WTC11 (cell line): ENCODE measurements around the gene FBXO3. TPM values are rescaled to one million over a fixed set of nuclear protein-coding genes. Genes with fewer than 3 reads are reported as not detected.

Source experiments
- ATAC-seq: fragments of 200-7000 bp; cut with Tn5 transposase; 2 replicates; pipeline ENCODE4 v1.10.0; 2021; ENCODE audit warnings: mild to moderate bottlenecking, moderate library complexity
- CTCF ChIA-PET: fragments of 300-600 bp; sonication (Branson Sonifier 250); formaldehyde crosslinking; loops from one replicate; lab custom pipeline; 2021; ENCODE audit warnings: antibody characterized with exemption; lab: Charles Lee
- POLR2A ChIA-PET: fragments of 350-600 bp; sonication (Branson Sonifier 250); formaldehyde crosslinking; loops from one replicate; lab custom pipeline; 2021; ENCODE audit warnings: antibody characterized with exemption; lab: Charles Lee
- DNase-seq: peaks from one replicate; pipeline ENCODE4 v3.0.0; 2021; ENCODE audit warnings: low spot score
- H3K27ac Mint-ChIP-seq: 2 replicates; pipeline ENCODE4 v1.8.0; 2021; ENCODE audit warnings: mixed read lengths
- H3K27me3 Mint-ChIP-seq: 2 replicates; pipeline ENCODE4 v1.8.0; 2021; ENCODE audit warnings: low read depth, mild to moderate bottlenecking, moderate library complexity, mixed read lengths
- H3K36me3 Mint-ChIP-seq: 2 replicates; pipeline ENCODE4 v1.8.0; 2021; ENCODE audit warnings: mixed read lengths
- H3K4me1 Mint-ChIP-seq: 2 replicates; pipeline ENCODE4 v1.8.0; 2022; ENCODE audit warnings: mixed read lengths
- H3K4me3 Mint-ChIP-seq: 2 replicates; pipeline ENCODE4 v1.8.0; 2021; ENCODE audit warnings: mild to moderate bottlenecking, moderate library complexity, mixed read lengths
- H3K9me3 Mint-ChIP-seq: 2 replicates; pipeline ENCODE4 v1.8.0; 2021; ENCODE audit warnings: mixed read lengths
- ATF1 ChIP-seq: sonication (generic); formaldehyde crosslinking; IDR thresholded peaks from 2 replicates; pipeline ENCODE4 v1.8.1; 2023; ENCODE audit warnings: mild to moderate bottlenecking, moderate library complexity, missing genetic modification reagents
- ETV6 ChIP-seq: sonication (generic); formaldehyde crosslinking; IDR thresholded peaks from 2 replicates; pipeline ENCODE4 v1.8.1; 2022; ENCODE audit warnings: mild to moderate bottlenecking, missing genetic modification reagents
- HMGA2 ChIP-seq: fragments of 250-450 bp; sonication (Bioruptor Pico); IDR thresholded peaks from 2 replicates; pipeline ENCODE4 v1.4.0; 2021; ENCODE audit warnings: mild to moderate bottlenecking, moderate library complexity
- MYBL2 ChIP-seq: sonication (generic); formaldehyde crosslinking; IDR thresholded peaks from 2 replicates; pipeline ENCODE4 v1.8.1; 2023; ENCODE audit warnings: mild to moderate bottlenecking, moderate library complexity, missing genetic modification reagents
- NR1H2 ChIP-seq: sonication (generic); formaldehyde crosslinking; IDR thresholded peaks from 2 replicates; pipeline ENCODE4 v1.9.0; 2021; ENCODE audit warnings: mild to moderate bottlenecking, moderate library complexity, missing genetic modification reagents
- RELA ChIP-seq: sonication (generic); formaldehyde crosslinking; IDR thresholded peaks from 2 replicates; pipeline ENCODE4 v1.8.1; 2022; ENCODE audit warnings: missing genetic modification reagents, mild to moderate bottlenecking, borderline replicate concordance
- ZNF219 ChIP-seq: sonication (generic); formaldehyde crosslinking; IDR thresholded peaks from 2 replicates; pipeline ENCODE4 v1.8.0; 2023; ENCODE audit warnings: missing genetic modification reagents, mild to moderate bottlenecking, borderline replicate concordance
- total RNA-seq: library from RNA; stranded (reverse); gene quantifications from 3 replicates; pipeline ENCODE4 v1.2.3, GENCODE V29; 2021
- TF ChIP-seq, protein P1 (sequence below): sonication (generic); formaldehyde crosslinking; IDR thresholded peaks from 2 replicates; pipeline ENCODE4 v1.8.0; 2022; ENCODE audit warnings: mild to moderate bottlenecking, missing genetic modification reagents
- TF ChIP-seq, protein P2 (sequence below): sonication (generic); formaldehyde crosslinking; IDR thresholded peaks from 2 replicates; pipeline ENCODE4 v1.8.1; 2022; ENCODE audit warnings: mild to moderate bottlenecking, moderate library complexity, missing genetic modification reagents
- TF ChIP-seq, protein P3 (sequence below): sonication (generic); formaldehyde crosslinking; IDR thresholded peaks from 2 replicates; pipeline ENCODE4 v1.8.0; 2022; ENCODE audit warnings: mild to moderate bottlenecking, missing genetic modification reagents
- TF ChIP-seq, protein P4 (sequence below): sonication (generic); formaldehyde crosslinking; conservative IDR thresholded peaks from 2 replicates; pipeline ENCODE4 v1.8.1; 2023; ENCODE audit warnings: mild to moderate bottlenecking, low read depth, missing genetic modification reagents, moderate library complexity
- TF ChIP-seq, protein P5 (sequence below): sonication (generic); formaldehyde crosslinking; IDR thresholded peaks from 2 replicates; pipeline ENCODE4 v1.8.1; 2022; ENCODE audit warnings: missing genetic modification reagents, borderline replicate concordance
- TF ChIP-seq, protein P6 (sequence below): sonication (generic); formaldehyde crosslinking; IDR thresholded peaks from 2 replicates; pipeline ENCODE4 v1.8.1; 2022; ENCODE audit warnings: low read depth, mild to moderate bottlenecking, moderate library complexity, missing genetic modification reagents, borderline replicate concordance
- TF ChIP-seq, protein P7 (sequence below): sonication (generic); formaldehyde crosslinking; IDR thresholded peaks from 2 replicates; pipeline ENCODE4 v1.8.1; 2023; ENCODE audit warnings: mild to moderate bottlenecking, missing genetic modification reagents, borderline replicate concordance
- TF ChIP-seq, protein P8 (sequence below): sonication (generic); formaldehyde crosslinking; IDR thresholded peaks from 2 replicates; pipeline ENCODE4 v1.8.1; 2022; ENCODE audit warnings: low read depth, missing genetic modification reagents, borderline replicate concordance

FBXO3 gene
- total RNA-seq, 1 experiment from 2014 or later: 14.5 TPM

DNA sequence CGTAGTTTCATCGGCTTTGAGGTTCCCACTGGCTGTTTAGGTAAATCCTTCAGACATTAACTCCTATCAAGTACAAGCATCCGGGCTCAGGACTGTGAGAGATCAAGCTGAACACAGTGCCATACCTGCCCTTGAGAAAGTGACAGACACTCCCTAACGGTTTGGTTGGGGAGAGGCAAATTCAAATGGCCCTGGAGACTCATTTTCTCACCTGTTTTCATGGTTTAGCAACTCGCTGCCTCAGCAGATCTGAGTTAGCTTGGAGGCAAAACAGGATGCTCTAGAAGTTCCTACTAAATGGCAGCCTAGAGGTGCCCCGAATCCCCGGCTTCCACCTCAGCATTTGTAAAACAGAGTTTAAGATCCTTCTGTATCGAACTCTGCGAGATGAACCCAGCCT lies 3.6 kb upstream of the FBXO3 start (continued):
- TF ChIP-seq MYBL2 (CRISPR knock-in tag) (no peak), RELA (CRISPR knock-in tag) (no peak)
- TF ChIP-seq, protein P1, sequence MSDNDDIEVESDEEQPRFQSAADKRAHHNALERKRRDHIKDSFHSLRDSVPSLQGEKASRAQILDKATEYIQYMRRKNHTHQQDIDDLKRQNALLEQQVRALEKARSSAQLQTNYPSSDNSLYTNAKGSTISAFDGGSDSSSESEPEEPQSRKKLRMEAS (CRISPR knock-in tag): no peak
- TF ChIP-seq, protein P2, sequence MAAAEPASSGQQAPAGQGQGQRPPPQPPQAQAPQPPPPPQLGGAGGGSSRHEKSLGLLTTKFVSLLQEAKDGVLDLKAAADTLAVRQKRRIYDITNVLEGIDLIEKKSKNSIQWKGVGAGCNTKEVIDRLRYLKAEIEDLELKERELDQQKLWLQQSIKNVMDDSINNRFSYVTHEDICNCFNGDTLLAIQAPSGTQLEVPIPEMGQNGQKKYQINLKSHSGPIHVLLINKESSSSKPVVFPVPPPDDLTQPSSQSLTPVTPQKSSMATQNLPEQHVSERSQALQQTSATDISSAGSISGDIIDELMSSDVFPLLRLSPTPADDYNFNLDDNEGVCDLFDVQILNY (CRISPR knock-in tag): no peak
- TF ChIP-seq, protein P3, sequence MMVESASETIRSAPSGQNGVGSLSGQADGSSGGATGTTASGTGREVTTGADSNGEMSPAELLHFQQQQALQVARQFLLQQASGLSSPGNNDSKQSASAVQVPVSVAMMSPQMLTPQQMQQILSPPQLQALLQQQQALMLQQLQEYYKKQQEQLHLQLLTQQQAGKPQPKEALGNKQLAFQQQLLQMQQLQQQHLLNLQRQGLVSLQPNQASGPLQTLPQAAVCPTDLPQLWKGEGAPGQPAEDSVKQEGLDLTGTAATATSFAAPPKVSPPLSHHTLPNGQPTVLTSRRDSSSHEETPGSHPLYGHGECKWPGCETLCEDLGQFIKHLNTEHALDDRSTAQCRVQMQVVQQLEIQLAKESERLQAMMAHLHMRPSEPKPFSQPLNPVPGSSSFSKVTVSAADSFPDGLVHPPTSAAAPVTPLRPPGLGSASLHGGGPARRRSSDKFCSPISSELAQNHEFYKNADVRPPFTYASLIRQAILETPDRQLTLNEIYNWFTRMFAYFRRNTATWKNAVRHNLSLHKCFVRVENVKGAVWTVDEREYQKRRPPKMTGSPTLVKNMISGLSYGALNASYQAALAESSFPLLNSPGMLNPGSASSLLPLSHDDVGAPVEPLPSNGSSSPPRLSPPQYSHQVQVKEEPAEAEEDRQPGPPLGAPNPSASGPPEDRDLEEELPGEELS (CRISPR knock-in tag): no peak
- TF ChIP-seq, protein P4, sequence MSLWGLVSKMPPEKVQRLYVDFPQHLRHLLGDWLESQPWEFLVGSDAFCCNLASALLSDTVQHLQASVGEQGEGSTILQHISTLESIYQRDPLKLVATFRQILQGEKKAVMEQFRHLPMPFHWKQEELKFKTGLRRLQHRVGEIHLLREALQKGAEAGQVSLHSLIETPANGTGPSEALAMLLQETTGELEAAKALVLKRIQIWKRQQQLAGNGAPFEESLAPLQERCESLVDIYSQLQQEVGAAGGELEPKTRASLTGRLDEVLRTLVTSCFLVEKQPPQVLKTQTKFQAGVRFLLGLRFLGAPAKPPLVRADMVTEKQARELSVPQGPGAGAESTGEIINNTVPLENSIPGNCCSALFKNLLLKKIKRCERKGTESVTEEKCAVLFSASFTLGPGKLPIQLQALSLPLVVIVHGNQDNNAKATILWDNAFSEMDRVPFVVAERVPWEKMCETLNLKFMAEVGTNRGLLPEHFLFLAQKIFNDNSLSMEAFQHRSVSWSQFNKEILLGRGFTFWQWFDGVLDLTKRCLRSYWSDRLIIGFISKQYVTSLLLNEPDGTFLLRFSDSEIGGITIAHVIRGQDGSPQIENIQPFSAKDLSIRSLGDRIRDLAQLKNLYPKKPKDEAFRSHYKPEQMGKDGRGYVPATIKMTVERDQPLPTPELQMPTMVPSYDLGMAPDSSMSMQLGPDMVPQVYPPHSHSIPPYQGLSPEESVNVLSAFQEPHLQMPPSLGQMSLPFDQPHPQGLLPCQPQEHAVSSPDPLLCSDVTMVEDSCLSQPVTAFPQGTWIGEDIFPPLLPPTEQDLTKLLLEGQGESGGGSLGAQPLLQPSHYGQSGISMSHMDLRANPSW (CRISPR knock-in tag): no peak
- TF ChIP-seq, protein P5, sequence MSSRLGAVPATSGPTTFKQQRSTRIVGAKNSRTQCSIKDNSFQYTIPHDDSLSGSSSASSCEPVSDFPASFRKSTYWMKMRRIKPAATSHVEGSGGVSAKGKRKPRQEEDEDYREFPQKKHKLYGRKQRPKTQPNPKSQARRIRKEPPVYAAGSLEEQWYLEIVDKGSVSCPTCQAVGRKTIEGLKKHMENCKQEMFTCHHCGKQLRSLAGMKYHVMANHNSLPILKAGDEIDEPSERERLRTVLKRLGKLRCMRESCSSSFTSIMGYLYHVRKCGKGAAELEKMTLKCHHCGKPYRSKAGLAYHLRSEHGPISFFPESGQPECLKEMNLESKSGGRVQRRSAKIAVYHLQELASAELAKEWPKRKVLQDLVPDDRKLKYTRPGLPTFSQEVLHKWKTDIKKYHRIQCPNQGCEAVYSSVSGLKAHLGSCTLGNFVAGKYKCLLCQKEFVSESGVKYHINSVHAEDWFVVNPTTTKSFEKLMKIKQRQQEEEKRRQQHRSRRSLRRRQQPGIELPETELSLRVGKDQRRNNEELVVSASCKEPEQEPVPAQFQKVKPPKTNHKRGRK (CRISPR knock-in tag): no peak

DNA sequence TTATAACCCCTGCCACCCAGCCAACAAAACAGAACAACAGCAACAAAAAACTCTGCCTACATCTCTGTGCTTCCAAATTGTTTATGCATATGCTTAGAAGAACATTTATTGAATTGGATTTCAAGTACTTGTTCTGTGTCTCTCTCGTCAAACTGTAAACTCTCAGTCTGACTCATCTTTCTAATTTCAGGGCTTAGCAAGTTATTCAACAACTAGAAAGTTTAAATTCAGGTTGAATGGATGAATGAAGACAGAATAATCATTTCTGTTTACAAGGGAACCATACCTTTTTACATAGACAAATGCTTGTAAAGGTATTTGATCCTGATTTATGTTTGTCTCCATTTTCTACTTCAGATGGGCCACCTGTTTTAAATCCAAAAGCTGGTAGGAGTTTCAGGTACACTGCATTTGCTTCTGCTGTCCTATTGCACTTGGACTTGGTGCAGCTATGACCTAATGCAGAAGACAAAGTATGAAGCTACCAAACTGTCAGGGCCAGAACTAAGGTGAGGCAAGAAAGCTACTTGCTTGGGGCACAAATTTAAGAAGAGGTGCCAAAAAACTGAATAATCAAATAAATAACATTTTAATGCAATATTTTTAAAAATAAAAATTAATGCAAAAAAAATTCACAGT lies 1.6 kb upstream of the FBXO3 start:
- H3K4me1 Mint-ChIP-seq: peaks cover 49% of the 10 kb centered on the region
- H3K27ac Mint-ChIP-seq: no peak overlapping the region
- ATAC-seq: no peak
- no peak for DNase-seq
- POLR2A ChIA-PET: no interaction called here
- H3K27me3 Mint-ChIP-seq: peaks cover 29% of the 10 kb centered on the region
- TF ChIP-seq NR1H2 (CRISPR knock-in tag) (no peak), ETV6 (CRISPR knock-in tag) (no peak), HMGA2 (peak; percentile 42; the same call in 1 of the 2 replicates), ZNF219 (no peak), ATF1 (CRISPR knock-in tag) (no peak)
- TF ChIP-seq, protein P6, sequence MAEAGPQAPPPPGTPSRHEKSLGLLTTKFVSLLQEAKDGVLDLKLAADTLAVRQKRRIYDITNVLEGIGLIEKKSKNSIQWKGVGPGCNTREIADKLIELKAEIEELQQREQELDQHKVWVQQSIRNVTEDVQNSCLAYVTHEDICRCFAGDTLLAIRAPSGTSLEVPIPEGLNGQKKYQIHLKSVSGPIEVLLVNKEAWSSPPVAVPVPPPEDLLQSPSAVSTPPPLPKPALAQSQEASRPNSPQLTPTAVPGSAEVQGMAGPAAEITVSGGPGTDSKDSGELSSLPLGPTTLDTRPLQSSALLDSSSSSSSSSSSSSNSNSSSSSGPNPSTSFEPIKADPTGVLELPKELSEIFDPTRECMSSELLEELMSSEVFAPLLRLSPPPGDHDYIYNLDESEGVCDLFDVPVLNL (CRISPR knock-in tag): no peak
- TF ChIP-seq, protein P7, sequence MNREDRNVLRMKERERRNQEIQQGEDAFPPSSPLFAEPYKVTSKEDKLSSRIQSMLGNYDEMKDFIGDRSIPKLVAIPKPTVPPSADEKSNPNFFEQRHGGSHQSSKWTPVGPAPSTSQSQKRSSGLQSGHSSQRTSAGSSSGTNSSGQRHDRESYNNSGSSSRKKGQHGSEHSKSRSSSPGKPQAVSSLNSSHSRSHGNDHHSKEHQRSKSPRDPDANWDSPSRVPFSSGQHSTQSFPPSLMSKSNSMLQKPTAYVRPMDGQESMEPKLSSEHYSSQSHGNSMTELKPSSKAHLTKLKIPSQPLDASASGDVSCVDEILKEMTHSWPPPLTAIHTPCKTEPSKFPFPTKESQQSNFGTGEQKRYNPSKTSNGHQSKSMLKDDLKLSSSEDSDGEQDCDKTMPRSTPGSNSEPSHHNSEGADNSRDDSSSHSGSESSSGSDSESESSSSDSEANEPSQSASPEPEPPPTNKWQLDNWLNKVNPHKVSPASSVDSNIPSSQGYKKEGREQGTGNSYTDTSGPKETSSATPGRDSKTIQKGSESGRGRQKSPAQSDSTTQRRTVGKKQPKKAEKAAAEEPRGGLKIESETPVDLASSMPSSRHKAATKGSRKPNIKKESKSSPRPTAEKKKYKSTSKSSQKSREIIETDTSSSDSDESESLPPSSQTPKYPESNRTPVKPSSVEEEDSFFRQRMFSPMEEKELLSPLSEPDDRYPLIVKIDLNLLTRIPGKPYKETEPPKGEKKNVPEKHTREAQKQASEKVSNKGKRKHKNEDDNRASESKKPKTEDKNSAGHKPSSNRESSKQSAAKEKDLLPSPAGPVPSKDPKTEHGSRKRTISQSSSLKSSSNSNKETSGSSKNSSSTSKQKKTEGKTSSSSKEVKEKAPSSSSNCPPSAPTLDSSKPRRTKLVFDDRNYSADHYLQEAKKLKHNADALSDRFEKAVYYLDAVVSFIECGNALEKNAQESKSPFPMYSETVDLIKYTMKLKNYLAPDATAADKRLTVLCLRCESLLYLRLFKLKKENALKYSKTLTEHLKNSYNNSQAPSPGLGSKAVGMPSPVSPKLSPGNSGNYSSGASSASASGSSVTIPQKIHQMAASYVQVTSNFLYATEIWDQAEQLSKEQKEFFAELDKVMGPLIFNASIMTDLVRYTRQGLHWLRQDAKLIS (CRISPR knock-in tag): no peak
- TF ChIP-seq, protein P8, sequence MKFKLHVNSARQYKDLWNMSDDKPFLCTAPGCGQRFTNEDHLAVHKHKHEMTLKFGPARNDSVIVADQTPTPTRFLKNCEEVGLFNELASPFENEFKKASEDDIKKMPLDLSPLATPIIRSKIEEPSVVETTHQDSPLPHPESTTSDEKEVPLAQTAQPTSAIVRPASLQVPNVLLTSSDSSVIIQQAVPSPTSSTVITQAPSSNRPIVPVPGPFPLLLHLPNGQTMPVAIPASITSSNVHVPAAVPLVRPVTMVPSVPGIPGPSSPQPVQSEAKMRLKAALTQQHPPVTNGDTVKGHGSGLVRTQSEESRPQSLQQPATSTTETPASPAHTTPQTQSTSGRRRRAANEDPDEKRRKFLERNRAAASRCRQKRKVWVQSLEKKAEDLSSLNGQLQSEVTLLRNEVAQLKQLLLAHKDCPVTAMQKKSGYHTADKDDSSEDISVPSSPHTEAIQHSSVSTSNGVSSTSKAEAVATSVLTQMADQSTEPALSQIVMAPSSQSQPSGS: no peak
- no peaks in the 10 kb centered on the region for H3K36me3 Mint-ChIP-seq
- H3K4me3 Mint-ChIP-seq: peak overlapping the region; percentile 97
- CTCF ChIA-PET: interaction anchor here (1.4 kb wide), 1 partner anchor 33 kb away, joined by 4 read pairs; no protein-coding TSS in a partner anchor
- no peaks in the 10 kb centered on the region for H3K9me3 Mint-ChIP-seq
